Stimulated activated CD8-positive, alpha-beta memory T cell treated with anti-CD3 and anti-CD28 coated beads, Interleukin-4, amount 100 ng/mL, for 24 hours (primary cell): Measurements from ENCODE around the gene CNTN3.

Experiments
- DNase-seq: peaks from one replicate; pipeline ENCODE4 v3.0.0-alpha.2; 2020; ENCODE audit warnings: low read depth

CNTN3 gene

GRCh38 chr3:74614107-74614967 lies at the start of gene CNTN3:
TSS of gene CNTN3 (minus strand) at chr3:74614659. CDS start at chr3:74521112, 93,547 bp downstream.
- DNase-seq = no peak

GRCh38 chr3:74663178-74663577 lies 48.7 kb upstream of the CNTN3 start:
- DNase-seq = no peak

- no peak for DNase-seq
Measured at GRCh38 chr3:74661672-74662071, 47.2 kb upstream of the CNTN3 start.

GRCh38 chr3:74651885-74652284 lies 37.4 kb upstream of the CNTN3 start:
- DNase-seq = no peak

GRCh38 chr3:74651292-74651691 lies 36.8 kb upstream of the CNTN3 start:
- DNase-seq = no peak

- no peak for DNase-seq
Measured at GRCh38 chr3:74648107-74648506, 33.6 kb upstream of the CNTN3 start.

- DNase-seq = no peak
Measured at GRCh38 chr3:74646094-74646493, 31.6 kb upstream of the CNTN3 start.

- DNase-seq = no peak
Measured at GRCh38 chr3:74643636-74644035, 29.2 kb upstream of the CNTN3 start.

GRCh38 chr3:74642876-74643275 lies 28.4 kb upstream of the CNTN3 start:
- DNase-seq = no peak

GRCh38 chr3:74640211-74640610 lies 25.8 kb upstream of the CNTN3 start:
- DNase-seq = no peak

- DNase-seq = no peak
Measured at GRCh38 chr3:74639681-74640080, 25.2 kb upstream of the CNTN3 start.

- no peak for DNase-seq
Measured at GRCh38 chr3:74636981-74637380, 22.5 kb upstream of the CNTN3 start.

GRCh38 chr3:74633021-74633420 lies 18.6 kb upstream of the CNTN3 start:
- DNase-seq = no peak

GRCh38 chr3:74631351-74632140 lies 17.1 kb upstream of the CNTN3 start:
- no peak for DNase-seq

- no peak for DNase-seq
Measured at GRCh38 chr3:74630602-74631001, 16.1 kb upstream of the CNTN3 start.

GRCh38 chr3:74626011-74626410 lies 11.6 kb upstream of the CNTN3 start:
- no peak for DNase-seq

GRCh38 chr3:74624301-74624700 lies 9.8 kb upstream of the CNTN3 start:
- DNase-seq = no peak

- no peak for DNase-seq
Measured at GRCh38 chr3:74623261-74623836, 8.9 kb upstream of the CNTN3 start.

- no peak for DNase-seq
Measured at GRCh38 chr3:74621581-74621980, 7.1 kb upstream of the CNTN3 start.

- no peak for DNase-seq
Measured at GRCh38 chr3:74617776-74618175, 3.3 kb upstream of the CNTN3 start.

GRCh38 chr3:74613521-74614106 lies 845 bp downstream of the CNTN3 start:
- DNase-seq = no peak

GRCh38 chr3:74613060-74613459 lies 1.4 kb downstream of the CNTN3 start:
- no peak for DNase-seq

- no peak for DNase-seq
Measured at GRCh38 chr3:74611206-74611605, 3.3 kb downstream of the CNTN3 start.
